Activated CD4-positive, alpha-beta T cell treated with anti-CD3 and anti-CD28 coated beads, Interleukin-10, Interleukin-2, amounts not matched to agents 100 ng/mL and 50 ng/mL, durations not matched to agents 16 hours and 8 hours (primary cell): Measurements from ENCODE around the gene RNASE8.

Source experiments
- DNase-seq: peaks from one replicate; pipeline ENCODE4 v3.0.0-alpha.2; 2020

RNASE8 gene

DNA sequence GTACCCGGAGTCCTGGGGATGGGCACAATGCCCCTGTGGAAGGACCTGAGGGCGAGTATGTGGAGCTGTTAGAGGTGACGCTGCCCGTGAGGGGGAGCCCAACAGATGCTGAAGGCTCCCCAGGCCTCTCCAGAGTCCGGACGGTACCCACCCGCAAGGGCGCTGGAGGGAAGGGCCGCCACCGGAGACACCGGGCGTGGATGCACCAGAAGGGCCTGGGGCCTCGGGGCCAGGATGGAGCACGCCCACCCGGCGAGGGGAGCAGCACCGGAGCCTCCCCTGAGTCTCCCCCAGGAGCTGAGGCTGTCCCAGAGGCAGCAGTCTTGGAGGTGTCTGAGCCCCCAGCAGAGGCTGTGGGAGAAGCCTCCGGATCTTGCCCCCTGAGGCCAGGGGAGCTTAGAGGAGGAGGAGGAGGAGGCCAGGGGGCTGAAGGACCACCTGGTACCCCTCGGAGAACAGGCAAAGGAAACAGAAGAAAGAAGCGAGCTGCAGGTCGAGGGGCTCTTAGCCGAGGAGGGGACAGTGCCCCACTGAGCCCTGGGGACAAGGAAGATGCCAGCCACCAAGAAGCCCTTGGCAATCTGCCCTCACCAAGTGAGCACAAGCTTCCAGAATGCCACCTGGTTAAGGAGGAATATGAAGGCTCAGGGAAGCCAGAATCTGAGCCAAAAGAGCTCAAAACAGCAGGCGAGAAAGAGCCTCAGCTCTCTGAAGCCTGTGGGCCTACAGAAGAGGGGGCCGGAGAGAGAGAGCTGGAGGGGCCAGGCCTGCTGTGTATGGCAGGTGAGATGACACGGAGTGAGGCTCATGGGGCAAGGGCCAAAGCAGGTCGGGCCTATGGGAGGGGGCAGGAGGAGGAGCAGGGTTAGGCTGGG is 17.0 kb downstream of the RNASE8 start:
- DNase-seq, result no peak

DNA sequence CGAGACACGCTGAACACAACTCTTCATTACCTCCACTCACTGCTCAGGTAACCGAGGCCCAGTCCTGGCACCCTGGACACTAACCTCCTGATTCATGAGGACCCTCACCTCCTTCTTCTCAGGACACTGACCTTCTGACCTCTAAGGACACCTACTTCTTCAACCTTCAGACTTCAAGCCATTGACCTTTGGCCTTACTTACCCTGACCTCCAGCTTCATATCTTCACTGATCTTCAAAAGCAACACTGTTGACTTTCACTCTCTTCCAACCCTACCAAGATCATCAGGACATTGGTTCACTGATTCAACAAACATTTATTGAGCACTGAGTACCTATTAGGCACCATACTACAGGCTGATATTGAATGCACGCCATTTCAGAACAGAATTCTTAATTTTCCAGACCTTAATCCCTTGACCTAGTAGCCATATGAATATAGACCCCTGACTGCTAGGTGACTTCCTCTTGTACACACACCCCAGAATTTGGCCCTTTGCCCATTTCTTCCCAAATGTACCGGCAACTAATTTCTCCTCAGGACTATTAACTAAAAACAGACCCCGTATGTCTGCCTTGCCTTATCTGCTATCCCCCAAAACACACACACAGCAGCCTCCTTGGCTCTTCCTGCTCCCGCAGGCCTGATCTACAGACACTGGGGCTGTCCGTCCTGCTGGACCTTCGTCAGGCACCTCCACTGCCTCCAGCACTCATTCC is 18.3 kb downstream of the RNASE8 start:
- DNase-seq, result no peak

- no peak for DNase-seq
Measured at GRCh38 chr14:21077672-21078071, 20.1 kb downstream of the RNASE8 start.

DNA sequence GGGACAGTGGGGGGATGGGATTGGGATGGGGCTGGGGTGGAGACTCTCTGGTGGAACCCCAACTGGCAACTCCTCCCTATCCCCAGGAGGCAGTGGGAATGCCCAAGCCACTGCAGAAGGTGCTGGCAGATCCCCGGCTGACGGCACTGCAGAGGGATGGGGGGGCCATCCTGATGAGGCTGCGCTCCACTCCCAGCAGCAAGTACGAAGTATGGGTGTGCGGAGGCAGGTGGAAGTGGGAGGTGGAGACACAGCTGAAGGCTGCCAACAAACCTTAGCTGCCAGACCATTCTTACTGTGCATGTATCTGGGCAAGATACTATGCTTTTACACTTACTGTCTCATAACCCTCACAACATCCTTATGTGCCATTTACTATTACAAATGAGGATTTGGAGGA is 20.7 kb downstream of the RNASE8 start:
- no peak for DNase-seq

DNA sequence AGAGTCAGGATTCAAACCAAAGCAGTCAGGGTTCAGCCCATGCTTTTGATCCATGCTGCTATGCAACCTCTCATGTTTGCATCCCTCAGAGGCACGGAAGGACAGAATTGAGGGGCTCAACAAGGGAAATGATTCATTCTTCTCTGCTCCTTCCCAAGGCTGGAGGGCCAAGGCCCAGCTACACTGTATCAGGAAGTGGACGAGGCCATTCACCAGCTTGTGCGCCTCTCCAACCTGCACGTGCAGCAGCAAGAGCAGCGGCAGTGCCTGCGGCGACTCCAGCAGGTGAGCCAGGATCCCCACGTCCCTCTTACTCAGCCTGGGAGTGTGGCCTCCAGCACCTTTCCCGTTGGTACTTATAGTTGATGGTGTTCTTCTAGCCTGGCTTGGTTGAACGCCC is 21.1 kb downstream of the RNASE8 start:
- no peak for DNase-seq

- no peak for DNase-seq
Measured at GRCh38 chr14:21081521-21082142, 24.0 kb downstream of the RNASE8 start.

DNA sequence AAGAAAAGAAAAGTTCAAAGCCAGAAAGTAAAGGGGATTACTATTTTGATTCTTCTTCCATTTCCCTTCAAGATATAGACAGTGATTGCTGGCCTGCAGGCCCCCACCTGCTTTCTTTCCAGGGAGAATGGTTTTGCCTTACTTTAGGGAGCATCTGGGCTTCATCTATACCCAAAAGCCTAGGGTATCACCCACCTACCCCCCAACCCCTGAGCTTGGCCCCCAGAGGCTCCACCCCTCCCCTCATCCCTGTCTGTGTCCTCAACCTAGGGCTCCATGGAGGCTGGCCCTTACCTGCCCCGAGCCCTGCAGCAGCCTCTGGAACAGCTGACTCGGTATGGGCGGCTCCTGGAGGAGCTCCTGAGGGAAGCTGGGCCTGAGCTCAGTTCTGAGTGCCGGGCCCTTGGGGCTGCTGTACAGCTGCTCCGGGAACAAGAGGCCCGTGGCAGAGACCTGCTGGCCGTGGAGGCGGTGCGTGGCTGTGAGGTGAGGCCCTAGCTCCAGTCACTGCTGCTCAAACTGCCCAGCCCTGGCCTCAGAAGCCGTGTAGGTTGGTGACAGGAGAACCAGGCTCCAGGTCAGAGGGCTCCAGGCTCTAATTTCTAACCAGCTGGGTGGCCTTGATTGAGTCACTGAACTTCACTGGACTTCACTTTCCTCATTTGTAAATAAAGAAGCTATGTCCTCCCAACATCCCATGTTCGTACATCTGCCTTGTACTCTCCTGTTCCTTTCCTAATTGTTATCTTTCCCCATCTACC is 26.1 kb downstream of the RNASE8 start:
- DNase-seq, result no peak

- no peak for DNase-seq
Measured at GRCh38 chr14:21084396-21084795, 26.8 kb downstream of the RNASE8 start.

- no peak for DNase-seq
Measured at GRCh38 chr14:21084998-21085853, 27.6 kb downstream of the RNASE8 start.

DNA sequence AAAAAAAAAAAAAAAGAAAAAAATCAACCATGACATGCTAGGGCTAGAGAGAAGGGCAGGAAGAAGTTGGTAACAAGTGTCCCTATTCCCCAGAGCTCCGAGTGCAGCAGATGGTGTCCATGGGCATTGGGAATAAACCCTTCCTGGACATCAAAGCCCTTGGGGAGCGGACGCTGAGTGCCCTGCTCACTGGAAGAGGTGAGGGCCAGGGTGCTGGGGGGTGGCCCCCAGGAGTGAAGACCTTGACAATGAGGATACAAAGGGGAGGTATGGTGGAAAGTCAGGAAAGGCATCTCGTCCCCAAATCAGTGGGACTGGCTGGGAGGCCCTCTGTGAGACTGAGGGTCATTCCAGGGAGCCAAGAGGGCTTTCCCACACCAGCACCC is 29.3 kb downstream of the RNASE8 start:
- DNase-seq, result no peak

- DNase-seq, result peak; percentile 79
Measured at GRCh38 chr14:21087294-21088091, 29.9 kb downstream of the RNASE8 start.

GRCh38 chr14:21088687-21089086 is 31.1 kb downstream of the RNASE8 start:
- no peak for DNase-seq

GRCh38 chr14:21089271-21089670 is 31.6 kb downstream of the RNASE8 start:
- DNase-seq, result no peak

GRCh38 chr14:21089877-21090193 is 32.2 kb downstream of the RNASE8 start:
- no peak for DNase-seq

GRCh38 chr14:21090194-21090939 is 32.7 kb downstream of the RNASE8 start:
- no peak for DNase-seq

GRCh38 chr14:21090940-21091663 is 33.5 kb downstream of the RNASE8 start:
- no peak for DNase-seq

DNA sequence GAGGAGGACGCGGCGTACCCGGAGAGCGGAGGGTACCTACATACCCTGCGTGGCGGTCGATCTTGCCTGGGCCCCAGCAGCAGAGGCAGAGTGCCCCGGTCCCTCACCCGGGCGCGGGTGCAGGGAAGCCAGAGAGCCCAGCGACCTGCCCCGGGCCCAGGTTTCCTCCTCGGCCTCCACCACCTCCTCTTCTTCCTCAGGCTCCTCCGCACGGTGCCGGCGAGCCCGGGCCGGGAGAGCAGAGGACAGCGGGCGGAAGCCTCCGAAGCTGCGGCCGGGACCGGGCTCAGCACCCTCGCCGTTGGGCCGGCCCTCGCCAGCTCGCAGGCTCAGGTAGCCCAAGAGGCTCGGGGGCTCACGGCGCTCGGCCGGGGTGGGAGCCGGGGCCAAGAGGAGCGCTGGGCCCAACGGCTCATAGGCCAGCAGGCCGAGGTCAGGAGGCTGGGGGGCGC is 34.2 kb downstream of the RNASE8 start:
- DNase-seq, result no peak

DNA sequence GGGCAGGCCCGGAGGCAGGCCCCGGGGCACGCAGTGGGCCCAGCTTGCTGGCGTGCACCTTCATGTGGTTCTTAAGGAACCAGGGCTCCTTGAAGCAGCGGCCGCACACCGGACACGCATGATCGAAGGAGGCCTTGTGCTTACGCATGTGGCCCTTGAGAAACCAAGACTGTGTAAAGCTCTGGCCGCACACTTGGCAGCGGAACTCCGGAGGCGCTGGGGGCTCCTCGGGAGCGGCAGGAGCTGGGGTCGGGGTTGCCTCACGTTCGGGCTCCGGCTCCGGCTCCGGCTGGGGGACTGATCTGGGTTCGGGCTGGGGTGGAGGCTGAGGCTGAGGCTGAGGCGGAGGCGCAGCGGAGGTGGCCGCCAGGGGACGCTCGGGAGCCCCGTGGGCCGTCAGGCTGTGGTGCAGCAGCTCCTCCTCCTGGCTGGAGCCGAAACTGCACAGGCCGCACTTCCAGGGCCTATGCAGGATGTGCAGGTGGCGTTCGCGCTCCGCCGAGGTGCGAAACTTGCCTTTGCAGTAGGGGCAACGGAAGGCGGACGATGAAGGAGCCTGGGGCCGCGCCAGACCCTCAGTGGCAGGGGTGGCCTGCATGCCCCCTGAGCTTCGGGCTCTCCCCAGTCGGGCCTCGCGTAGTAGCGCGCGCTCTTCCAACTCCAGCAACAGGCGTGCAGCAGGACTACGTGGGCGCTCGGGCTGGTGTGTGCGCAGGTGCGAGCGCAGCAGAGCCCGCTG is 34.8 kb downstream of the RNASE8 start:
- DNase-seq, result peak; percentile 92

GRCh38 chr14:21093018-21093417 is 35.4 kb downstream of the RNASE8 start:
- DNase-seq, result no peak
